Stimulated activated naive CD8-positive, alpha-beta T cell treated with anti-CD3 and anti-CD28 coated beads, Interleukin-15, Interleukin-2, amounts not matched to agents 100 U/mL and 50 U/mL, for 24 hours (primary cell): ENCODE data around the gene MYEF2.

Experiments used
- ATAC-seq: fragments of 150-1000 bp; cut with Tn5 transposase; one replicate; pipeline ENCODE4 v1.10.0; 2021
- DNase-seq: peaks from one replicate; pipeline ENCODE4 v3.0.0; 2021

MYEF2 gene, protein sequence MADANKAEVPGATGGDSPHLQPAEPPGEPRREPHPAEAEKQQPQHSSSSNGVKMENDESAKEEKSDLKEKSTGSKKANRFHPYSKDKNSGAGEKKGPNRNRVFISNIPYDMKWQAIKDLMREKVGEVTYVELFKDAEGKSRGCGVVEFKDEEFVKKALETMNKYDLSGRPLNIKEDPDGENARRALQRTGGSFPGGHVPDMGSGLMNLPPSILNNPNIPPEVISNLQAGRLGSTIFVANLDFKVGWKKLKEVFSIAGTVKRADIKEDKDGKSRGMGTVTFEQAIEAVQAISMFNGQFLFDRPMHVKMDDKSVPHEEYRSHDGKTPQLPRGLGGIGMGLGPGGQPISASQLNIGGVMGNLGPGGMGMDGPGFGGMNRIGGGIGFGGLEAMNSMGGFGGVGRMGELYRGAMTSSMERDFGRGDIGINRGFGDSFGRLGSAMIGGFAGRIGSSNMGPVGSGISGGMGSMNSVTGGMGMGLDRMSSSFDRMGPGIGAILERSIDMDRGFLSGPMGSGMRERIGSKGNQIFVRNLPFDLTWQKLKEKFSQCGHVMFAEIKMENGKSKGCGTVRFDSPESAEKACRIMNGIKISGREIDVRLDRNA

DNA sequence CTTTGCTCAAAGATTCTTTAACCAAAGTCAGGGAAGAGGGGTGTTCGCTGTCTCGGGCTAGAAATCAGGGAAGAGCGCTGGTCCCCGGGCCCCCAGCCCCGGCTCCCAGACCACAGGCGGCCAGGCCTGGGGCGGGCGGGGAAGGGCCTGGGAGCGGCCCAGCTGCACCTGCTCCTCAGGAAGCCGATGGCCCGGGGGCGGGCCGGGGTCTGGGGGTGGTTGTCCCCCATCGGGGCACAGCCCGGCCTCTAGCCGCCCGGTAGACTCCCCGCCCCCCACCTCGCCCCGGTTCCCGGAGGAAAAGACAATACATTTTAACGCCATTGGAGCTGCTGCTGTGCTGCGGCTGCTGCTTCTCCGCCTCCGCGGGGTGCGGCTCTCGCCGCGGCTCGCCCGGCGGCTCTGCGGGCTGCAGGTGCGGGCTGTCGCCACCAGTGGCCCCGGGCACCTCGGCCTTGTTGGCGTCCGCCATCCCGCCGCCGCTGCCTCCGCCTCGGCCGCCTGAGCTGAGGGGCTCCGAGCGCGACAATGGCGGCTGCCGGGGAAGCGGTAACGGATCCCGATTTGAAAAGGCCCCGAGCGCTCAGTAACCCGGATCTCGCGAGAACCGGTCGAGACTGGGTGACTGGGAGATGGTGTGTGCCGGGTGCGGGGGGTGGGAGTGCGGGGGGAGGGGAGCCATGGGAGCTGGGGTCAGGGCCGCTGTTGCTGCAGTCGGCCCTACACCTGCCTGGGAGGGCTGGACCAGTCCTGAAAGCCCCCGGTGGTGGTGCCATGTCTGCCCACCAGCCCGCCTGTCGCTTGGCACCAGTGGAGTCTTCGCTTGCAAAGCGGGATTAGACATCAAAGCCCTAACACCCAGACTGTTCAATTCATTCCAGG is at the start of gene MYEF2:
TSS of gene MYEF2 (minus strand) at position 530 of the 882 bp plus-strand sequence. CDS start at position 472, 58 bp downstream.
- peak; percentile 80 for ATAC-seq
- DNase-seq = peak; percentile 79

DNA sequence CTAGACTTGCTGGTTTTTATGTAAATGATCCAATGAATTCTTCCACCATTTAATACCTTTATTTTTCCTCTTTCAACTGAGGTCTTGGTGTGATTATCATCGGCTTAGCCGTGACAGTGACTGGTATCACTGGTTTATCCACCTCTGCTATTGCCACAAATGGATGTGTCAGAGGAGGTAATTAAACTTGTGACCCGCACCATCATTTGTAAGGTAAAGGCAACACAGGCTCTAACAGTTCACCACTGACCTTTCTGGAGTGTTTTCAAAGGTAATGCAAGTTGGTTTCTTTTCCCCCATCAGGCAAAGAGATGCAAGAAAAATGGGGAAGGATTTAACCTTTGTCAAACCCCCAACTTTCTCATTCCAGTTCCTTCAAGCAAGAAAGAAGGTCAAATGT is 47.7 kb upstream of the MYEF2 start:
- DNase-seq = no peak
- no peak for ATAC-seq

DNA sequence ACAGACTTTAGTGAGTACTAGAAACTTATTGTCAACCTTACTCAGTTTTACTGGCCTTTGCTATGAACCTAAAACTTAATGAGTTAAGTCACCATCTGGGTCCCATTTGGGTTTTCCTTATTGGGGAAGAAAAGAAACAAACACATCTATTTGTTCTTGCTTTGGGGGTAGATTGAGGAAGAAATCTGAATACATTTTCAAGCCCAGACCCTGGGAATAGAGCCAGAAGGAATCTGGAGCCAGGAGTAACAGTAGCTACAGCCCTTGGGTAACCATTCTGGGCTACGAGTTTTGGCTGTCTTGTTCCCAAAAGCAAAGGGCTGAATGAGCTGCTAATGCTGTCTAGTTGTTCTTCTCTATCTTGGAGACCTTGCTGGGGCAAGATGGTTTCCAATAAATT is 44.5 kb upstream of the MYEF2 start:
- no peak for ATAC-seq
- DNase-seq = no peak

DNA sequence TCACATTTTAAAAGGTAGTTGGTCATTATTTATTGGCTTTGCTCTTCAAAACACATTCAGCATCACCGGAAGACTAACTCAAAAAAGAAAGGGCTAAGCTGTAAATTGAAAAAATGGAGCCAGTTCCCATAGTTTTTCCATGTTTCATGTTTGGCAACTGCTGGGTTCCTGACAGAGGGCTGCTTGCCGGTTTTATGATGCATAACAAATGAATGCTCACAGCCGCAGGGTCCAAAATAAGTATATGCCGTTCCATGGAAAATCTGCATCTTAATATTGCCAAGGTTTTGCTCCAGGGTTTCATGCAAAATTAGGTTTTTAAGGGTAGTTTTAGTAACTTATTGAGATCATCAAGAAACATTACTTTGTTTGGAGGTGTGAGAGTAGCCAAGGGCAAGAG is 43.8 kb upstream of the MYEF2 start:
- DNase-seq (no peak), ATAC-seq (no peak)

DNA sequence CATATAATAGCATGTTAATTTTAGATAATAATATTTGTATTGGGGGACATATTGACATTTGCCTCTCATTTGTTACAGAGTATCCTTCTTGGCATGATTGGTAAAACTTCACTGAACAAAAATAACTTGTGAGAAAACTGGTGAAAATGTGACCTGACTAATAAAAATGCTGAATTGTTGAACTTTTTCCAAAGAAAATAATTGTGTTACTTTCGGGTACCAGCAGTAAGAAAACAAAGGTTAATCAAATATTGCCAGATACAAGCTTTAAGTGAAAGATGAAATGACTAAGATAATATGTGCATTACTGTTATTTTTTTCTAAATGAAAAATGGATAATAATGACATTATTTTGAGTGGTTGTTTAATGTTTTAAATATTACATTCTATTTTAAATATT is 43.2 kb upstream of the MYEF2 start:
- ATAC-seq (no peak), DNase-seq (no peak)

DNA sequence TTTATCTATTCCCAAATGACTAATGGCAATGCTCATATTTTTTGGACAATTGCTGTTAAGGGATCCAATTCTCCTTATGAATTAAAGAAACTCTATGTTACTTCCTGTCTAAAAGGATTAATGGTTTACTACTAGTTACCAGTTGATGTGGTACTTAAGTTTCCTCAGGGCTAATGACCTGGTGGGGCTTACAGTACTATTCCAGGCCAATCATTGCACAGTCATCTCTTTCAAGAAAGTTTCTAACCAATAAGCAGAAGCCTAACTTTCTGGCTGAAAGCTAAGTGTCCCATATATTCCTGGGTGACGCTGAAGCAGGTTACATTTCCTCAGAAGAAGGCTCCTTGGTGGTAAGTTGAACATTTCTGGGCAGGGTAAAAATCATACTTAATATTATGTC is 27.9 kb upstream of the MYEF2 start, which contains the start of gene SLC12A1:
TSS of gene SLC12A1 (plus strand) at position 322 of the 400 bp plus-strand sequence. CDS start 1,418 bp downstream, outside the sequence.
- ATAC-seq (no peak), DNase-seq (no peak)

DNA sequence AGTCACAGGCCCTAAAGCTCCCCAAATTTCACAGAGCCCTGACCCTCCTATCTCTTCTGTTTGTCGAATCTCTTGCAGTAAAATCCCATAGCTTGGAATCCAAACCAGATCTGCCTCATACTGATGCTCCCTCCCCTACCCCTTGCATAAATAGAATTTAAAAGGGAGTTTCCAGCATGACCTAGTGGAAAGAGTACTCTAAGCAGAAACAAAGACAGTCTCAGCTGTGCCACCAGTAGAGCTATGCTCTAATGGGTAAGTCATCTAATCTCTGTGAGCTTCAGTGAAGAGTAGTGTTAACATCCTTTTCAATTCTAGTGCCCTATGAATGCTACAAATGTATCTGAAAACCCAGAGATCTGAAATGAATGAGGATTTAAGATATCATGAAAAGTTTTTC is 24.0 kb upstream of the MYEF2 start:
- no peak for ATAC-seq
- no peak for DNase-seq

DNA sequence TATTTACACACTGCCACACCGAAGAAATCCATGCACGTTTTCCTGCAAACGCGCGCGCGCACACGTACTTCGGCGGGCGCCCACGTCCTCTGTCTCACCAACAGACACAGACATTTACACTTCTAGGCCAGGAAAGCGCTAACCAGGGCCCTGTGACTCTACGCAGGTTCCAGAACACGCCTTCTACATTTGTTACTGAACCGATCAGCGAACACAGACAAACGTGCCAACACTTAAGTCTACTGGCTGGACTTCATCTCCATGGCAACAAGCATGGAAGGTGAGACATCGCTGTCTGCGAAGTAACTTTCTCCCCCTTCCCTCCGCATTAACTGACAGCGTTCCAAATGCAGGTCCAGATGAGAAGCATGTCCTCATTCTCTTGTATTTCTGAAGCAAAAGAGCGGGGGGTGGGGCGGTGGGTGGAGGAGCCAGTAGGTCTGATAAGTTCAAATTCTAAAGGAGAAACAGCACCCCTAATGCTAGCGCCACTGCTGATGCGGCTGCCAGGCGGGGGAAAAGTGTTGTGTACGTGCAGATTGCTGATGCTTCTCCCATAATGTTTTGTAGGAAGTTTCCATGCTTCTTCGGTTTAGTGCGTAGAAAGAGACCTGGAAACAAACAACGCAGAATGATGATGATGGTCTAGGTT is 13.6 kb upstream of the MYEF2 start, which contains the start of gene CTXN2:
TSS of gene CTXN2 (plus strand) at position 92 of the 652 bp plus-strand sequence. CDS start 9,636 bp downstream, outside the sequence.
- DNase-seq = no peak
- no peak for ATAC-seq

DNA sequence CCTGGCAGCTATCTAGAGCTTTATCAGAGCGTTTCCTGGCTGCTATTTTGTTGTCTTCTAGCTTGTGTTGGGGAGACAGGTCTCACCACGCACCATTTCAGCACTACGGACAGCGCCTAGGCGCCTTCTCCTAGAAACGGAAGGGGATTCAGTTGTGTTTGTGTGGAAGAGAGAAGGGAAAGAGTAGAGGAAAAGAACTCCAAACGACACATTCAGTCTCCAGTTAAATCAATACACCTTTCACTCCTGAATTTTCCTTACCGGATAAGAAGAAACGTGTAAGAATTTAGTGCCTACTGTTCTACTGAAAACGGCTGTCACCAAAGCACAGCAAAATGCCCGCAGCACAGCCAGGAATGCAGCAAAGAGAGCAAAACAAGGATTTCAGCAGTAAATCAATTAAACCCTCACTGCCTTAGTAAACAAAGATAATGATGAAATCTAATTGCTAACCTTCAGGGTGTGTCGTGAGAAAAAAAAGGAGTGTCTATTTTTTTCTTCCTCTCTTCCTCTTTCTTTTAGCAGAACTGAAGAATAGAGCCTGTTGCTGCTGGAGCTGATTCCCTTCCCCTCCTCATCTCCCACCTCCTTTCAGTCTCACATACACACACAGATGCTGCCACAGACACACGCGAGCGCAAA is 13.0 kb upstream of the MYEF2 start:
- ATAC-seq = no peak

DNA sequence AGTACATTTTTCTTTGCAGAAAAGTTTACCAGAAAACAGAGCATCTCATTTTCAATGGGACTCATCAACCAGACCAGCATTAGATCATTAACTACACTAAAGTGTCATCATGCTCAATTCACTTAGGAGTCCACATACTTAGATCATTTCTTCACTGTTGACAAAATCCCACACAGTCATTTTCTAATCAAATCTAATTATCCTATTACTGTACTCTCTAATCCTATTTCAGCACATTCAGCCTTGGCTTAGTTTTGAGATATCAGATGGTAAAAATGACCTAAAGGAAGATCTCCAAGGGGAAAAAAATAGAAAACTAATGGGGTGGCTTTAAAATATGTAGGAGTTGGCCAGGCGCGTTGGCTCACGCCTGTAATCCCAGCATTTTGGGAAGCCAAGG is 8.2 kb upstream of the MYEF2 start:
- ATAC-seq (no peak), DNase-seq (no peak)

More for the DNA sequence above, 13.0 kb upstream of the MYEF2 start:
- DNase-seq = peak; percentile 58

DNA sequence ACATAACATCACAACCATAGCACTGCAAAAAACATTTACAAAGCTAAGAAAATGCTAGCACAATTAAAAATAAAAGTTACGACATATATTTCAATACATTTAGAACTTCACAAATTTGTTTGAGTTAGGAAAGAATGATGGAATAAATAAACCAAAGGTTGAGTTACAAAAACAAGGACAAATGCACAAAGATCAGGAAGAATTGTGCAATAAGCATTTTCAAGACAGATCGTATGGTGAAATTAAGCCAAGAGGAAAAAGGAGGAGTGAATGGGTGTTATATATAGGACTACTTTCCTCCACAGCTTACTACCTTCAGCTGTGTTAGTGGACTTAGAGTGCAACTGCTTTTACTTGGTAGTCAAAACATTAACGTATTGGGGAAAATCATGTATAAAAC is 7.4 kb upstream of the MYEF2 start:
- DNase-seq (no peak), ATAC-seq (no peak)

DNA sequence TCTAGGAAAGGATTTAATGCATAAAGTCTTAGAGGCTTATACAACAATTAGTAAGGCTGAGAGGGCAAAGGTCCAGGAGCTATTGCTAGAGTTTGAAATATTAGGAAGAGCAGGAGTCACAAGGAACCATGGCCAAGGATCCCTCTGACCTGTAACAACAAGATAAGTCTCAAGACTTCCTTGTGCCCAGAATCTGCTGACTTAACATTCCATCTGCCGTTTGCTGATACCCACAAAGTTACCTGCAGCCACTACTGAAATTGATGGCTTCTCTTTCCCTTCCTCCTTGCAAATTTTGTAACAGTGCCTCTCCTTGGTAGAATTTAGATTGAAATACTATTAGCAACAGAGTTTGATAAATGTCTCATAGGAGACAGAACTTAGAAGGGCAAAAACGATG is 4.7 kb upstream of the MYEF2 start:
- ATAC-seq = no peak
- DNase-seq = no peak

DNA sequence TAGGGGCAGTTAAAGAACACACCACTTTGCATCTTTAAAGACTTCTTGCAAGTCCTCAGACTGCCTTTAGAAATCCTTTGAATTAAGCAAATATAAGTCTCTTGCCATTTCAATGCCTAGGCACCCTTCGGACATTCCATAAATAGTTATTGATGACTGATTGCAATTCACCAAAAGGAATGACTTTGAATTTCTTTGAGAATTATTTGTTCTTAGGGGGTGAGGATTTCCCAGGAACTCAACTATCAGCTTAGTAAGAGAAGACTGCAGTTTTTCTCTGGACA is 495 bp upstream of the MYEF2 start:
- ATAC-seq = no peak
- DNase-seq = no peak

DNA sequence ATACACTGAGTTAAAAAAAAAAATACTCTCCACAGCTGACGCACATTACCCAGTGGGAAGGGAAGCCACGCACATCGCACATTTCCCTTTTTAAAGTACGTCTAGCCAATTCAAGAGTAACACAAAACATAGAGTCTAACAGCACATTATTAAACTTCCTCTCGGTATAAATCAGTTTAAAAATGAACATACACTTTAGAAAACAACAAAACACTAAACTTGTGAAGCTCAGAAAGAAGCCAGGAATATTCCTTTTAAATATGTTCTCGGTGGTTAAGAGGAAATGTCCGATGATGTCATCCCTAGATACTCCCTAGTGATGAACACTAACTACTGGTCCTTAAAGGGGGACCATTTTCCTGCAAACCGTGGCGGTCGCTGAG is 721 bp downstream of the MYEF2 start:
- DNase-seq (no peak), ATAC-seq (peak; percentile 67)

DNA sequence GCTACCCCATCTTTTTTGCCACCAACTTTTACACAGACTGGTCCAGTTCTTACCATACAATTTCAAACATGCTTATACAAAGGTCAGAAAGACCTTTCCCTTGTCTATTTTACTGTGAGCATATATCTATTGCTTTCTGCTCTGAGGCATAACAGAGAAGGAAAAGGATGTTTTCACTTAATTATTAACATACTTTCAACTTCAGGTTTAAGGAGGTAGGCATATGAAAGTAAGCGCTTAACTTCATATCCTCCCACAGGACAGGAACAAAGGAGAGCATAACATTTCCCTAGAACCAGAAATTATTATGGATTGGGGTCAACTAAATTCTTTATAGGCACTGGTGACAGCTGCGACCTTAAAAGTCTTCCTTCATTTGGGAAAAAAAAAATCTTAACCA is 1.1 kb downstream of the MYEF2 start:
- no peak for ATAC-seq
- DNase-seq = no peak

DNA sequence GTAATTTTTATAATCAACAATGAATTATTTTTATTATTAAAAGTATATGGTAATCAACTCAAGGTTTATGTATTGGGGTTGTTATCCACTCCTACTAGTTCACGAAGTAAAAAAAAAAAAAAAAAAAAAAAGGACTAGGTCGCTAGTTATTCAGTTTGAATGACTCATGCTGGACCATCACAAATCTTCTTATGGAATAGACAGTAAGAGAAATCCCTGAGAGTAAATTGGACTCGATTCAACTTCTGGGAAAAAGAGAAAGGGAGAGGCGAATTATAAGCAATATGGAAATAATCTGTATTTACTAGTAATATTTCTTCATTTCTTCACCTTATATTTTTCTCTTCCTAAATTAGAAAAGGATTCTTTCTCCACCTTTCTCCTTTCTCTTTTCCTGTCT is 2.0 kb downstream of the MYEF2 start:
- ATAC-seq (no peak), DNase-seq (no peak)

DNA sequence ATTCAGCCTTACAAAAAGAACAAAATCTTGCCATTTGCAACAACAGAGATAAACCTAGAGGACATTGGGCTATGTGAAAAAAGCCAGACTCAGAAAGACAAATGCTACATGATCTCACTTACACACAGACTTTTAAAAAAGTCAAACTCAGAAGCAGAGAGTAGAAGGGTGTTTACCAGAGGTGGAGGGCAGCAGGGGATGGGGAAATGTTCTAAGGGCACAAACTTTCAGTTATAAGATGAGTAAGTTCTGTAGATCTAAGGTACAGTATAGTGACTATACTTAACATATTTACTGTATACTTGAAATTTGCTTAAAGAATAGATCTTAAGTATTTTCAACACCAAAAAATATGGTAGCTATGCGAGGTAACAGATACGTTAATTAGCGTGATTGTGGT is 3.0 kb downstream of the MYEF2 start:
- ATAC-seq = no peak
- no peak for DNase-seq

DNA sequence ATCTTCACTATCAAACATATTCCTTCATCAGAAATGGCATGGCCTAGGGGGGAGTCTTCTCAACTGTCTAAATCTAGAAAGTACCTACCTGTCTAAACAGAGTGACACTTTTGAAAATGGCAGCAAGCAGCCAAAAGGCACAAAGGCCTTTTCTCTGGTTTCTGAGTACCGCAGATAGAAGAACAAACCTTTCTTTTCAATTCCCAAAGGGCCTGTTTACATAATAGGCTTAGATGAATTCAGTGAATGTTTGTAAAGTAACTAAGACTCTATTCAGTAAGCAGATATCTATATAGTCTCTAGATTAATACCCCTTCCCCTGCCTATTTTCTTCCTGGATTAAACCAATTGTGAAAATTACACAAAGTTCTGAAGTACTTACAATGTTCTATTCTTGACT is 7.1 kb downstream of the MYEF2 start:
- ATAC-seq = no peak
- DNase-seq = no peak

DNA sequence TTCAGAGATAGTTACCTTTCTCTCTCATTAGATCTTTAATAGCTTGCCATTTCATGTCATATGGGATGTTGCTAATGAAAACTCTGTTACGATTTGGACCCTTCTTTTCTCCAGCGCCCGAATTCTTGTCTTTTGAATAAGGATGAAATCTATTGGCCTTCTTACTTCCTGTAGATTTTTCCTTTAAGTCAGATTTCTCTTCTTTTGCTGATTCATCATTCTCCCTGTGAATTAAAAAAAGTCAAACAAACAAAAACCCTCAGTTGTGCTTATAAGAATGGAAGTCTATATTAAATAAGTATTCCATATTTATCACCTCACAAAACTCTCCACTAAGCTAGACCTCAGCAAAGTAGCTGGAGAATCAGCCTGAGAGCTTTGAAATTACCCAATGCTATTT is 9.5 kb downstream of the MYEF2 start:
- ATAC-seq = no peak
- no peak for DNase-seq

DNA sequence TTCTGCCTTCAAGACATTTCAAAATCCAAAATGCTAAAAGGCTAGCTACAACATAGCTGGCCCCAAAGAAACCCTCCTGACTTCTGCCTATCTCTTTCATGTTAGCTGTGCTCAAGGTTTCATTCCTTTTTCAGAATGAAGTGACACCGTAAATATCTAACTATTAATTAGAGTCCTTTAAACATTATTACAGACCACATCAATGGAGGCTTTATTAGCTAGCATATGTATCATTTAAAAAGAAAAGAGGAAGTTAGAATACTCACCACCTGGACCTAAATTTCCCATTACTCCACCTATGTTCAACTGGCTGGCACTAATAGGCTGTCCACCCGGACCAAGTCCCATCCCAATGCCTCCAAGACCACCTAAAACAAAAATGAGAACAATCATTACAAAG is 24.6 kb downstream of the MYEF2 start:
- DNase-seq = no peak
- no peak for ATAC-seq

DNA sequence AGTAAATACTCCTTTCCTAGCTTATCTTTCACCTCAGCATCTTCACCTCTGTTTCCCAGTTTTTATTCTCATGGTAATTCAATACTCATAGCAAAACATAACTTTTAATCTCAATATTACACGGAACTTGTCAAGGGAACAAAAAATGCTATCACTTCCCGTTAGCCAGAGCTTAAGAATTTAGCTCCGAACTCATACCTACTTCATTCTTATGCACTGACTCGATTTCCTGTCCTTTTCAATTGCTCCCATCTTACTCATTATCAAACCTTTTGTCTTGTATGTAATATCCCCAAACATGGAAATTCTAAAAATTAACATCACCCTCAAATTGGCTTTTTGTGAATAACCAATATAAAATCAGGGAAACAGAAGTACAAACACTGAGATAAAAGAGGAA is 28.2 kb downstream of the MYEF2 start:
- DNase-seq (no peak), ATAC-seq (no peak)

DNA sequence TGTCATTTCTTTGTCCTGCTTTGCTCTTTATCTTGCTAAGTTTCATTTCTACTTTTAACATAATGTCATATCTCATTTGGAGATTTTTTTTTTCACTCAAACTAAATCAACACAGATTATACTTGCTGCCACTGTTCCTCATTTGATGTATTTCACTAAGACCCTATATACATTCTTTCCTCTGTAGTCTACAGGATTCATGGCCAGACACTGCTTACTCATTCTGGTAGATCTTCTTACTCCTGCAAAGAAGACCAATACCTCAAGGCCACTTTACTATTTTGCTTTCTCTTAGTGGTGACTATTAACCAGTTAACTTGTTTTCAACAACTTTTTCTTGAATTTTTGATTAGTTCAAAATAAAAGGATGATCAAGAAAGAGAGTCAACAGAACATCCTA is 30.7 kb downstream of the MYEF2 start:
- DNase-seq = no peak
- no peak for ATAC-seq
